Measurements from ENCODE around the gene GNG3.
A peak's percentile ranks its signal among the peaks of the same experiment; 100 is the strongest.

GNG3 gene

DNA sequence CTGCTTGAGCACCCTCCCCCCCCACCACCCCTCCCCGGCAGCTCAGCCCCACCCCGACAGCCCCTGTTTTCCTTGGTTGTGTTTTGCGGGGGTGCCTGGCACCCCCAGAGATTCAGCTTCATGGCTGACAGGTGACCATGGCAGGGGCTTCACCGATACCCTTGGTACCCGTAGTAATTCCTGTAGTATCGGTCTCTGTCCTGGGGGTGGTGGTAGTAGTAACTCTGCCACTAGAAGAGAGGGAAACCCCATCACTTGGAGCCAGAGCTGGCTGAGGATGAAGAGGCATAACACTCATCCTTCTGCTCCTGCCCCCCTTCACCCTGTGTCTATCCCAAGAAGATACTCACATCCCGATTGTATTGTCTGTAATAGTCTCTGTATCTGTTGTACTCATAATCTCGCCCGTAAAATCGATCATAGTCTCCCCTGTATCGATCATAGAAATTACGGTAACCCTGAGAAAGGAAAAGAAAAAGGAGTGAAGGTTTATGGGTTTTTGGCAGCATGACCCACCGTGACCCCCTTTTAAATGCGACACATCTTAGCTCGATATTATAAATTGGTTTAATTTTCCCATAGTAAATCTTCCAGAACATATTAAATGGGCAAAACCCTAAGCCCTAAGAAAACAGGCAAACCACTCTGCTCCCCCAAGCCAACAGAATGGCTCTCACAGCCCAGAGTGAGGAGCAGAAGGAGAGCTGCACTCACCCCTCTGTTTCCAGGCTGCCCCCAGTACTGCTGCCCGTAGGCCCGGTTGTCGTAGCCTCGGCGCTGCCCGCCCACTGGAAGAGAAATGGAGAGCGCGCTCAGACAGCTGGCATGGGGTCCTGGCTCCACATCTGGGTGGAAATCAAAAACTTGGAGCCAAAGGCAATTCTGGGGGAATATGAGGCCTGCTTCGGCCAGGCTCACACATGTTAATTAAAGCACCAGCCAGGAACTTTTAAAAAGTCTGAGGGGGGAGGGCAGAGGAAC, 8.0 kb downstream of the GNG3 start:
- over 99% methylated on average over 16 of the region's 24 CpGs for WGBS (ENCODE audit: insufficient coverage)
- no peak overlapping the region for H3K4me3 ChIP-seq (ENCODE audit: control insufficient read depth in 1 of 7, extremely low read depth in 1 of 7, insufficient read depth in 4 of 7, low read depth in 2 of 7, low read length in 6 of 7)
- ChIA-PET POLR2A (interaction anchor here (1.2 kb wide), 1 partner anchor 126 kb away, joined by 3 read pairs; no protein-coding TSS in a partner anchor), CTCF (interaction anchor here (0.5 to 1.9 kb wide), 4 partner anchors 9 to 146 kb away, joined by 3 to 6 read pairs (median 4); partner anchors contain the start of gene HNRNPUL2)
- no peak for DNase-seq
- peaks cover 0 to 4% (median 2%) of the 10 kb centered on the region in 4 experiments for H3K4me1 ChIP-seq (ENCODE audit: control extremely low read depth in 1 of 4, control insufficient read depth in 4 of 4, insufficient read depth in 4 of 4, low read length in 3 of 4)
- H3K27me3 ChIP-seq (replicated peaks in 2 of 5; ENCODE audit: control insufficient read depth in 4 of 5, insufficient read depth in 5 of 5, low read length in 4 of 5) = no peaks in the 10 kb centered on the region
- H3K9me3 ChIP-seq (ENCODE audit: control extremely low read depth in 1 of 5, control insufficient read depth in 4 of 5, insufficient read depth in 2 of 5, low read depth in 1 of 5, low read length in 4 of 5) = no peaks in the 10 kb centered on the region
- no peak overlapping the region for H3K27ac ChIP-seq (ENCODE audit: insufficient read depth in 1 of 2, low read depth in 1 of 2, low read length in 2 of 2, poor library complexity in 1 of 2, severe bottlenecking in 2 of 2)
- peaks cover 40 to 93% (median 78%) of the 10 kb centered on the region in 4 experiments for H3K36me3 ChIP-seq (ENCODE audit: control insufficient read depth in 4 of 4, insufficient read depth in 4 of 4, low read length in 3 of 4)

DNA sequence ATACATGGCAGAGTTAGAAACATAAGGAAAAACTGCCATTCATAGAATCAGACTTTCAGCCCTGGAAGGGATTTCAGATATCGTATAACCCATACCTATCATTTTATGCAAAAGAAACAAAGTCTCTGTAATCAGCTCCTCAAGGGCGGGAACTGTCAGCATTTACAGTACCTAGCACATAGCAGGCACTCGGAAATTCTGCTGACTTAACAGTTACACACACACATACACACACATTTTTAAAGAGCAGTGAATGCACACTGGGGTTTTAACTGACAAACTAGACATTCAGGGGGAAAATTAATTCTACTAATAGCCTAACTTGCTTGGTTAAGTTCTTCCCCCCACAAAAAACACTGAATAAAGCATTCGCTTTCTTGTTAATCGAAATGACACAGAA, 8.7 kb downstream of the GNG3 start:
- DNase-seq = no peak
- Histone ChIP-seq H3K4me1 (ENCODE audit: control extremely low read depth in 1 of 4, control insufficient read depth in 4 of 4, insufficient read depth in 4 of 4, low read length in 3 of 4) (no peaks in the 10 kb centered on the region), H3K27ac (ENCODE audit: insufficient read depth in 1 of 2, low read depth in 1 of 2, low read length in 2 of 2, poor library complexity in 1 of 2, severe bottlenecking in 2 of 2) (no peak overlapping the region), H3K9me3 (ENCODE audit: control extremely low read depth in 1 of 5, control insufficient read depth in 4 of 5, insufficient read depth in 2 of 5, low read depth in 1 of 5, low read length in 4 of 5) (no peaks in the 10 kb centered on the region), H3K4me3 (ENCODE audit: control insufficient read depth in 1 of 7, extremely low read depth in 1 of 7, insufficient read depth in 4 of 7, low read depth in 2 of 7, low read length in 6 of 7) (no peak overlapping the region), H3K36me3 (ENCODE audit: control insufficient read depth in 4 of 4, insufficient read depth in 4 of 4, low read length in 3 of 4) (peaks cover 45 to 94% (median 82%) of the 10 kb centered on the region in 4 experiments), H3K27me3 (replicated peaks in 2 of 5; ENCODE audit: control insufficient read depth in 4 of 5, insufficient read depth in 5 of 5, low read length in 4 of 5) (no peaks in the 10 kb centered on the region)
- ChIA-PET POLR2A (no interaction called here), CTCF (interaction anchor here (0.5 to 1.9 kb wide), 2 partner anchors 8 to 145 kb away, joined by 4 to 6 read pairs; no protein-coding TSS in a partner anchor)
- 100% methylated on average over 2 of the region's 5 CpGs for WGBS (ENCODE audit: insufficient coverage)

DNA sequence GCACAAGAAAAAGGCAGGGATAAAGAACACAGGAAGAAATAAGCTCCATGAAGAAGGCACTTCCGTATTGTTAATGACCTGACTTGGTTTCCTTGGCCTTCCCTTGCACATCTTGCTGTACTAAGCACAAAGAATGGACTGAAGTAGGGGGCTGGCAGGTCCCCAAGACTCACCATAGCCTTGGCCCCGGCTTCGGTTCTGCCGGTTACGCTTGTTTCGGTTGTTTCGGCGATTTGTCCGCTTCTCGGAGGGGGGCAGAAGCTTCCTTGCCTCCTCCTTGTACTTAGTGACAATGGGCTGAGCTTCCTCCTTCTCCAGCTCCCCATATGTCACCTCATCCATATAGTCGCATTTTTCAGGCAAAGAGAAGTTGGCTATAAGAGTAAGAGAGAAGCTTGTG, 9.3 kb downstream of the GNG3 start:
- Histone ChIP-seq H3K36me3 (ENCODE audit: control insufficient read depth in 4 of 4, insufficient read depth in 4 of 4, low read length in 3 of 4) (peaks cover 49 to 95% (median 85%) of the 10 kb centered on the region in 4 experiments), H3K27ac (ENCODE audit: insufficient read depth in 1 of 2, low read depth in 1 of 2, low read length in 2 of 2, poor library complexity in 1 of 2, severe bottlenecking in 2 of 2) (no peak overlapping the region), H3K27me3 (replicated peaks in 2 of 5; ENCODE audit: control insufficient read depth in 4 of 5, insufficient read depth in 5 of 5, low read length in 4 of 5) (no peaks in the 10 kb centered on the region), H3K4me1 (ENCODE audit: control extremely low read depth in 1 of 4, control insufficient read depth in 4 of 4, insufficient read depth in 4 of 4, low read length in 3 of 4) (no peaks in the 10 kb centered on the region), H3K9me3 (ENCODE audit: control extremely low read depth in 1 of 5, control insufficient read depth in 4 of 5, insufficient read depth in 2 of 5, low read depth in 1 of 5, low read length in 4 of 5) (no peaks in the 10 kb centered on the region), H3K4me3 (ENCODE audit: control insufficient read depth in 1 of 7, extremely low read depth in 1 of 7, insufficient read depth in 4 of 7, low read depth in 2 of 7, low read length in 6 of 7) (no peak overlapping the region)
- 100% methylated on average over 6 of the region's 11 CpGs for WGBS (ENCODE audit: insufficient coverage)
- ChIA-PET CTCF (interaction anchor here (1.9 kb wide), 1 partner anchor 8 kb away, joined by 6 read pairs; no protein-coding TSS in a partner anchor), POLR2A (no interaction called here)
- no peak for DNase-seq

DNA sequence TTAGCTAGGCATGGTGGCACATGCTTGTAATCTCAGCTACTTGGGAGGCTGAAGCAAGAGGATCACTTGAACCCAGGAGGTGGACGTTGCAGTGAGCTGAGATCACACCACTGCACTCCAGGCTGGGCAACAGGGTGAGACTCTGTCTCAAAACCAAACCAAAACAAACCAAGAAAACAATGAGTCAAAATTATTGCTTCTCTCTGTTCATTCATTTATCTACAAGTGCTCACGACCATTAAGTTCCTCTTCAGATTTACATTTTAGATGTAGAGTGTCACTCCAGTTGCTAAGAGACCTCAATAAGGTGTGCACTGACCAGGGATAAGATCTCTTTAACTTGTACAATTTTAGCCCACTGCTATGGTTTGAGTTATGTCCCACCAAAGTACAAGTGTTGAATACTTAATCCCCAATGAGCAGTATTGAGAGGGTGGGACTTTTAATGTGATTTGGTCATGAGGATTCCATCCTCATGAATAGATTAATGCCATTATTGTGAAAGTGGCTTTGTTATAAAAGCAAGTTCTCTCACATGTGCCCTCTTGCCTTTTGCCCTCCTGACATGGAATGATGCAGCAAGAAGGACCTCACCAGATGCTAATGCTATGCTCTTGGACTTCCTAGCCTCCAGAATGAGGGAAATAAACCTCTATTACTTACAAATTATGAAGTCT, 12.0 kb downstream of the GNG3 start:
- Histone ChIP-seq H3K36me3 (ENCODE audit: control insufficient read depth in 4 of 4, insufficient read depth in 4 of 4, low read length in 3 of 4) (peaks cover 48 to 97% (median 87%) of the 10 kb centered on the region in 4 experiments), H3K4me3 (ENCODE audit: control insufficient read depth in 1 of 7, extremely low read depth in 1 of 7, insufficient read depth in 4 of 7, low read depth in 2 of 7, low read length in 6 of 7) (no peak overlapping the region), H3K4me1 (ENCODE audit: control extremely low read depth in 1 of 4, control insufficient read depth in 4 of 4, insufficient read depth in 4 of 4, low read length in 3 of 4) (peaks cover 2 to 6% (median 4%) of the 10 kb centered on the region in 4 experiments), H3K9me3 (ENCODE audit: control extremely low read depth in 1 of 5, control insufficient read depth in 4 of 5, insufficient read depth in 2 of 5, low read depth in 1 of 5, low read length in 4 of 5) (no peaks in the 10 kb centered on the region), H3K27ac (ENCODE audit: insufficient read depth in 1 of 2, low read depth in 1 of 2, low read length in 2 of 2, poor library complexity in 1 of 2, severe bottlenecking in 2 of 2) (peak overlapping the region in 1 of 2 experiments; percentile 23), H3K27me3 (replicated peaks in 2 of 5; ENCODE audit: control insufficient read depth in 4 of 5, insufficient read depth in 5 of 5, low read length in 4 of 5) (no peaks in the 10 kb centered on the region)
- DNase-seq = no peak
- WGBS (ENCODE audit: insufficient coverage) = 100% methylated on average over 1 of the region's 2 CpGs
- ChIA-PET POLR2A (no interaction called here), CTCF (interaction anchor here (1.2 kb wide), 1 partner anchor 26 kb away, joined by 3 read pairs; no protein-coding TSS in a partner anchor)

DNA sequence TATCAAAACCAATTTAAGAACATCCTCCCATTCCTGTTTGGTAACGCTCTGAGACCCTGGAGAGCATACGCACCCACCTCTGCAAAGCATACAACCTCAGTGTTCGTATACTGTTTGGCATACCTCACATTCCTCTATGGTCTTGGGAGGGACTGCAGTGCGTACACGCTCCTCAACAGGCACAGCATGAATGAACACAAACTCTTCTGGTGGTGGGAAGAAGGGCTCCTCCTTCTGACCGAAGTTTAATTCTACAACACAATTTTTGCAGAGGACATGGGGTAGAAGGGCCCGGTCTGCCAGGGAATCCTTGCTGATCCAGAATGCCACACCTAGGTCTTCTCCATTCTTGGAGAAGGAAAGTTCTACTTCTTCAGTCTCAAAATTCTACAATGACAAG, 14.5 kb downstream of the GNG3 start:
- ChIA-PET CTCF (no interaction called here), POLR2A (no interaction called here)
- peak; percentile 62 to 74 (median 70) for DNase-seq
- Histone ChIP-seq H3K27ac (ENCODE audit: insufficient read depth in 1 of 2, low read depth in 1 of 2, low read length in 2 of 2, poor library complexity in 1 of 2, severe bottlenecking in 2 of 2) (no peak overlapping the region), H3K4me3 (ENCODE audit: control insufficient read depth in 1 of 7, extremely low read depth in 1 of 7, insufficient read depth in 4 of 7, low read depth in 2 of 7, low read length in 6 of 7) (no peak overlapping the region), H3K4me1 (ENCODE audit: control extremely low read depth in 1 of 4, control insufficient read depth in 4 of 4, insufficient read depth in 4 of 4, low read length in 3 of 4) (peaks cover 16 to 24% (median 22%) of the 10 kb centered on the region in 4 experiments), H3K9me3 (ENCODE audit: control extremely low read depth in 1 of 5, control insufficient read depth in 4 of 5, insufficient read depth in 2 of 5, low read depth in 1 of 5, low read length in 4 of 5) (no peaks in the 10 kb centered on the region), H3K36me3 (ENCODE audit: control insufficient read depth in 4 of 4, insufficient read depth in 4 of 4, low read length in 3 of 4) (peaks cover 36 to 81% (median 64%) of the 10 kb centered on the region in 4 experiments), H3K27me3 (replicated peaks in 2 of 5; ENCODE audit: control insufficient read depth in 4 of 5, insufficient read depth in 5 of 5, low read length in 4 of 5) (no peaks in the 10 kb centered on the region)
- WGBS (ENCODE audit: insufficient coverage) = 93% methylated on average over 7 of the region's 7 CpGs

DNA sequence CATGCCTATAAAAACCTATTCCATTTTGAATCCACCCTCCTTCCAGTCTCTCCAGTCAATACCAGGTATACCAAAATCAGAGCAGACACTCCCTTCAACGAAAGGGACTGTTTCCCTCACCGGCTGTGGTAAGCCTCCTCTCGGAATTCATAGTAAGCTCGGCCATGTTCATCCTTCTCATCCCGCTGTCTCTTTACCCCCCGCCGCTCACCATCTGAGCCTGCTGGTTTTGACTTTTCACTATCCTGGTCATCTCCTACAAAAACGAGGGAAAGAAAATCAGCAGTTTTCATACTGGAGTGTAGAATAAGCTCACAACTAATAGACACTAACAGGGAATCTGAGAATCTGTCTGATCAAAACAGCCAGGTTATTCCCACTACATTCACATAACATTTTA, 16.7 kb downstream of the GNG3 start:
- Histone ChIP-seq H3K27me3 (replicated peaks in 2 of 5; ENCODE audit: control insufficient read depth in 4 of 5, insufficient read depth in 5 of 5, low read length in 4 of 5) (no peaks in the 10 kb centered on the region), H3K4me3 (ENCODE audit: control insufficient read depth in 1 of 7, extremely low read depth in 1 of 7, insufficient read depth in 4 of 7, low read depth in 2 of 7, low read length in 6 of 7) (peak overlapping the region in 2 of 7 experiments; percentile 83 to 100), H3K36me3 (ENCODE audit: control insufficient read depth in 4 of 4, insufficient read depth in 4 of 4, low read length in 3 of 4) (peaks cover 25 to 63% (median 45%) of the 10 kb centered on the region in 4 experiments), H3K4me1 (ENCODE audit: control extremely low read depth in 1 of 4, control insufficient read depth in 4 of 4, insufficient read depth in 4 of 4, low read length in 3 of 4) (peaks cover 19 to 33% (median 25%) of the 10 kb centered on the region in 4 experiments), H3K9me3 (ENCODE audit: control extremely low read depth in 1 of 5, control insufficient read depth in 4 of 5, insufficient read depth in 2 of 5, low read depth in 1 of 5, low read length in 4 of 5) (no peaks in the 10 kb centered on the region), H3K27ac (ENCODE audit: insufficient read depth in 1 of 2, low read depth in 1 of 2, low read length in 2 of 2, poor library complexity in 1 of 2, severe bottlenecking in 2 of 2) (peak overlapping the region in 1 of 2 experiments; percentile 26)
- 94% methylated on average over 8 of the region's 8 CpGs for WGBS (ENCODE audit: insufficient coverage)
- CTCF ChIA-PET = interaction anchor here (1.4 to 2.7 kb wide), 6 partner anchors 8 to 43 kb away, joined by 3 to 9 read pairs (median 8); no protein-coding TSS in a partner anchor
- POLR2A ChIA-PET = no interaction called here
- DNase-seq = no peak

All from common myeloid progenitor, CD34-positive (primary cell).